GM12865 (cell line): ENCODE data around the gene XPO4.

Experiments
- DNase-seq: peaks from one replicate; pipeline ENCODE4 v3.0.0; 2010; ENCODE audit warnings: low read depth
- H3K4me3 ChIP-seq: 2 replicates; pipeline ENCODE4 v1.5.1; 2011; ENCODE audit warnings: mild to moderate bottlenecking, low read depth, low read length, control low read depth
- TF ChIP-seq, protein P1 (sequence below): IDR thresholded peaks from 2 replicates; pipeline ENCODE4 v1.5.1; 2011; ENCODE audit warnings: low read length, control low read depth, low read depth, inconsistent platforms; ENCODE audit not compliant: insufficient read depth; ENCODE audit errors: missing control alignments

XPO4 gene

DNA sequence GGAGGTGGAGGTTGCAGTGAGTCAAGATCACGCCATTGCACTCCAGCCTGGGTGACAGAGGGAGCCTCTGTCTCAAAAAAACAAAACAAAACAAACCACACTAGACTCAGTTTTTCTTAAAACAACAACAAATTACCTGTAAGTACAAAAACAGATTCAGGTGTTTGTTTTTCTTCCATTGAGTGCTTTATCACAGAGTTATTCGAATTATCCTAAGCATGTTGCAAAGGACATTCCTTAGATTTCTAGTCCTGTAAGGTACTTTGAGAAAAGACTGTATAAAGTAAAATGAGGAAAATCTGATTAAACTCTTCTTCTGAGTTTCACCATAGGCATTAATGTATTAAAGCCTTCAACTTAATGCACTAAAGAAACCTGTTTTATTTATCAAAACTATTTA lies 126.6 kb downstream of the XPO4 start:
- DNase-seq: no peak
- TF ChIP-seq, protein P1, sequence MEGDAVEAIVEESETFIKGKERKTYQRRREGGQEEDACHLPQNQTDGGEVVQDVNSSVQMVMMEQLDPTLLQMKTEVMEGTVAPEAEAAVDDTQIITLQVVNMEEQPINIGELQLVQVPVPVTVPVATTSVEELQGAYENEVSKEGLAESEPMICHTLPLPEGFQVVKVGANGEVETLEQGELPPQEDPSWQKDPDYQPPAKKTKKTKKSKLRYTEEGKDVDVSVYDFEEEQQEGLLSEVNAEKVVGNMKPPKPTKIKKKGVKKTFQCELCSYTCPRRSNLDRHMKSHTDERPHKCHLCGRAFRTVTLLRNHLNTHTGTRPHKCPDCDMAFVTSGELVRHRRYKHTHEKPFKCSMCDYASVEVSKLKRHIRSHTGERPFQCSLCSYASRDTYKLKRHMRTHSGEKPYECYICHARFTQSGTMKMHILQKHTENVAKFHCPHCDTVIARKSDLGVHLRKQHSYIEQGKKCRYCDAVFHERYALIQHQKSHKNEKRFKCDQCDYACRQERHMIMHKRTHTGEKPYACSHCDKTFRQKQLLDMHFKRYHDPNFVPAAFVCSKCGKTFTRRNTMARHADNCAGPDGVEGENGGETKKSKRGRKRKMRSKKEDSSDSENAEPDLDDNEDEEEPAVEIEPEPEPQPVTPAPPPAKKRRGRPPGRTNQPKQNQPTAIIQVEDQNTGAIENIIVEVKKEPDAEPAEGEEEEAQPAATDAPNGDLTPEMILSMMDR: no peak

DNA sequence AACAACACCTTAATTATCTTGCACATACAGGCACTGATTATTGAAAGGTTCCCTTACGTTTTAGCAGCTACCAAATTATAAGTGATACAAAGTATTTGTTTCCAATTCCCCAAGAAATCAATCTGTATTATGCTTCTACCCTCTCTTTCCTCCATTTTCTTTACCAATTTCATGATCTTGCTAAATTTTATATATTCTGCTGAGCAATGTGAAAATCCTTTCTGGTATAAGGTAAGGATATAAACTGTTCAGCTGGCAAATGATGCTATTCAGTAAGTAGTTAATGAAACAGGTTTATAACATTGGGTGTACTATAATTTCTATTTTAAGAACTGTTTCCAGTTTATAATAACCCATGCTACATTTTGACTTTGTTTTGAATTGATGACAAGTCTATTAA lies 127.8 kb downstream of the XPO4 start:
- H3K4me3 ChIP-seq: no peak overlapping the region
- TF ChIP-seq, protein P1: no peak
- no peak for DNase-seq

More for the DNA sequence above, 126.6 kb downstream of the XPO4 start:
- H3K4me3 ChIP-seq: no peak overlapping the region

DNA sequence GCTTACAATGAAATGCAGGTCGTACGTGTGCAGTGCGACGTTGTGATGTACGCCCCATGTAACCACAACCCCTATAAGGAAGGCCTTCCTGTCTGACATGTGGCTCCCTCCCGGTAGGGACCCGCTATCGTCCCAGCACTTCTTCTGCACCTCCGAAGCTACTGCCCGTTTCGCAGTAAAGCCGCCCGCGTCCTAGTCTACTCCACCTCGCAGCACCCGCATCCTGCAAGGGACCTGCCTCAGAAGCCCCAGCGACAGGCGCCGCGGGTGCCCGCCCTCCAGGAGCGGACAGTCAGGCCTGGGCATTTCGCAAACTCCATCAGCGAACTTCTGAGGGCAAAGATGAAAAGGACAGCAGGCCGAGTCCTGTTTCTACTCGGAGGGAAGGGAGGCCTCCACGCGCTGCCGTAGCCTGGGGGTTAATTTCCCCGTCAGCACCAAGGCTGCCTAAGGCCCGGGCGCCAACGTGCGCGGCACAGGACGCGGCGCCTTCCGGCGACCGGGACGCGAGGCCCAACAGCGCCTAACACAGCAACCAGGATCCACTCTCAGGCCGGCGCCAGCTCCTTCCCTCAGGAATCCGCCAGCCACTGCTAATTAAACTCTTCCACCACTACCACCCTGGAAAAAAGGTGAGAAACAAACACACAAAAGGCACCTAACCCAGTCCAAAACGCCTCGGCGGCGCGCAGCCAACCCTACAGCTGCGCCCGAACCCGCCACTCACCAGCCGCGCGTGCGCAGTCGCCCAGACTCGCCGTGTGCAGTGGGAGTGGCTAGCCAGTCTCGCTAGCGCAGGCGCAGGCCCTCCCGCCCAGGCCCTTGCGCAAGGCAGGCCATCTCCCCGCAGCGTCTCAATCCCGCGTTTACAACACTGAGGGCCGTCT lies 129.1 kb downstream of the XPO4 start, which contains the start of gene EEF1AKMT1:
Gene EEF1AKMT1 (minus strand): TSS at position 768 of the 887 bp plus-strand sequence. CDS start 16,363 bp downstream, outside the sequence.
- DNase-seq: peak; percentile 97
- TF ChIP-seq, protein P1: no peak
- peak within 1 kb of the TSS; percentile 70 for H3K4me3 ChIP-seq

DNA sequence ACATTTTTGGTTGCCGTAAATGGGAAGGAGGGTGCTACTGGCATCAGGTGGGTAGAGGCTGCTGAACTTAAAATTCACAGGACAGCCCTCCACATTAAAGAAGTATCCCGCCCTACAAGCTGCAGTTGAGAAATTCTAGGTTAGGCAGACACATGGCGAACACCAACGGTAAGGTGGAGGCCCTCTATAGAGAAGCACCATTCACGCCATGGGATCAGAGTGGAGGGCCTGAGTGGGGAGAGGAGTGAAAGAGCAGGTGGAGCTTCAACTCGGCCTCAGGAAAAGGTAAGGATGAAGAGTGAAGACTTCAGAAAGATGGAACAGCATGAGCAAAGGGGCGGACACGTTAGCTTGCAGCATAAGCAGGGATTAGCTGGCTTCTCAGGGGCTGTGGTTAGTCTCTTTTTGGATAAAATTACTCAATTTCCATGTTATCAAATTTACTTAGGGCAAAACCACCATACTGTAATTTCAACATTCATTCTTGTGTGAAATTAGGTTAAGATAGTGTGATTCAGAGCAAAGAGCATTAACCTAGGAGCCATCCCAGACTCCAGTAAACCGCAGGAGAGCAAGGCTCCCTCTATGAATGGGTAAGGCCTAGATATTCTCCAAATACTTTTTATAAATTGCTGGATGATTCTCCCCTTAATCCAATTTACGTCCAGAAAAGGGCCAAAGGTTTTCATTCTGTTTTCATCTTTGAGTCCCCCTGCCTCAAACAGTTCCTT lies 130.0 kb downstream of the XPO4 start:
- TF ChIP-seq, protein P1: no peak

DNA sequence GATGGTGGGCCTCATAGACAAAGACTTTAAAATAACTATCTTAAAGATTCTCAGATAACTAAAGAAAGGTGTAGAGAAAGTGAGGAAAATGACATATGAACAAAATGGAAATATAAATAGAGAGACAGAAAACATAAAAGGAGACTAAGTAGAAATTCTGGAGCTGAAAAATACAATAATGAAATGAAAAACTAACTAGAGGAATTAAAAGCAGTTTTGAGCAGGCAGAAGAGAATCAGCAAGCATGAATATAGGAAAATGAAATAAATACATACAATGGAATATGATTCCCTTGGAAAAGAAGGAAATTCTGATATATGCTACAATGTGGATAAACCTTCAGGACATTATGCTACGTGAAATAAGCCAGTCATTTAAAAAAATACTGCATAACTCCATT lies 132.7 kb downstream of the XPO4 start:
- no peak for DNase-seq
- H3K4me3 ChIP-seq: no peak overlapping the region
- TF ChIP-seq, protein P1: no peak

More for the DNA sequence above, 130.0 kb downstream of the XPO4 start:
- H3K4me3 ChIP-seq: peak overlapping the region; percentile 70
- no peak for DNase-seq

DNA sequence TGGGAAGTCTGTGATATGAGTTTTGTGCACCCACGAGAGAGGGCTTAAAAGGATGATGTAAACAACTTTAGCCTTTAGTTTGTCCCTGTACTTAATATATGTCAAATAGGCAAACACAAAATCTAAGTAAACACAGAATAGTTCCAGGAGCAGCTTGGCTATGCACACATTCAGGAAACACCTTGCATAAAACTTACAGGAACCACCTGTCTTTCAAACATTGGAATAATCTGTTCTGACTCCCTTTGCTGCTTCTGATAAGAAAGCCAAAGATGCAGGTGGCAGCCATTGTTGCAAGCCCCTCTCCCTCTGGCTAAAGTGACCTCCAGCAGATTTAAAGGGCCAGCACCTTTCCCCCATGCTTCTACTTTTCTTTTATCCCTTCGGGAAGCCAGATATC lies 133.5 kb downstream of the XPO4 start:
- no peak for DNase-seq
- H3K4me3 ChIP-seq: no peak overlapping the region
- TF ChIP-seq, protein P1: no peak
